Osteoblast (primary cell): ENCODE measurements around the gene PNKP. TPM values are rescaled to one million over a fixed set of nuclear protein-coding genes. Genes with fewer than 3 reads are reported as not detected.

Experiments used
- DNase-seq: peaks from one replicate; pipeline ENCODE4 v3.0.0; 2011; ENCODE audit warnings: low spot score, mixed read lengths; ENCODE audit not compliant: insufficient read length; ENCODE audit errors: missing footprints
- H2AFZ ChIP-seq: 2 replicates; pipeline ENCODE4 v1.6.0; 2011; ENCODE audit warnings: mild to moderate bottlenecking, low read length
- H3K27ac ChIP-seq: 2 replicates; pipeline ENCODE4 v1.5.1; 2011; ENCODE audit warnings: mild to moderate bottlenecking, low read depth, low read length, moderate library complexity
- H3K27me3 ChIP-seq: 2 replicates; pipeline ENCODE4 v1.6.0; 2012; ENCODE audit warnings: mild to moderate bottlenecking, control low read depth, inconsistent platforms, low read length, moderate library complexity; ENCODE audit not compliant: insufficient read depth
- H3K36me3 ChIP-seq: 2 replicates; pipeline ENCODE4 v1.5.1; 2011; ENCODE audit warnings: mild to moderate bottlenecking, low read length, control low read depth, moderate library complexity; ENCODE audit not compliant: insufficient read depth
- H3K4me1 ChIP-seq: 2 replicates; pipeline ENCODE4 v1.5.1; 2011; ENCODE audit warnings: mild to moderate bottlenecking, low read length, control low read depth, moderate library complexity; ENCODE audit not compliant: insufficient read depth
- H3K4me2 ChIP-seq: 2 replicates; pipeline ENCODE4 v1.6.0; 2011; ENCODE audit warnings: mild to moderate bottlenecking, low read length; ENCODE audit not compliant: insufficient read depth
- H3K4me3 ChIP-seq: fragments of 200-600 bp; sonication (generic); 3 replicates; pipeline ENCODE4 v1.5.1; 2012; ENCODE audit warnings: mild to moderate bottlenecking, low read length, inconsistent platforms; ENCODE audit not compliant: insufficient read depth
- H3K79me2 ChIP-seq: 2 replicates; pipeline ENCODE4 v1.6.0; 2012; ENCODE audit warnings: mild to moderate bottlenecking, low read length, control low read depth, inconsistent platforms; ENCODE audit not compliant: insufficient read depth
- H3K9me3 ChIP-seq: 2 replicates; pipeline ENCODE4 v1.5.1; 2011; ENCODE audit warnings: low read depth, low read length, control low read depth
- H4K20me1 ChIP-seq: 2 replicates; pipeline ENCODE4 v1.6.0; 2012; ENCODE audit warnings: mild to moderate bottlenecking, low read length, control low read depth; ENCODE audit not compliant: insufficient read depth
- total RNA-seq: library from RNA; depleted of rRNA; stranded (reverse); fragments of >200 nt; gene quantifications from 2 replicates; pipeline ENCODE4 v1.2.3, GENCODE V29; 2012
- TF ChIP-seq, protein P1 (sequence below): IDR thresholded peaks from 2 replicates; pipeline ENCODE4 v1.5.1; 2011; ENCODE audit warnings: mild to moderate bottlenecking, low read depth, low read length, moderate library complexity; ENCODE audit errors: extremely low read depth

The PNKP gene
- total RNA-seq, 1 donor: 43.8 TPM

DNA sequence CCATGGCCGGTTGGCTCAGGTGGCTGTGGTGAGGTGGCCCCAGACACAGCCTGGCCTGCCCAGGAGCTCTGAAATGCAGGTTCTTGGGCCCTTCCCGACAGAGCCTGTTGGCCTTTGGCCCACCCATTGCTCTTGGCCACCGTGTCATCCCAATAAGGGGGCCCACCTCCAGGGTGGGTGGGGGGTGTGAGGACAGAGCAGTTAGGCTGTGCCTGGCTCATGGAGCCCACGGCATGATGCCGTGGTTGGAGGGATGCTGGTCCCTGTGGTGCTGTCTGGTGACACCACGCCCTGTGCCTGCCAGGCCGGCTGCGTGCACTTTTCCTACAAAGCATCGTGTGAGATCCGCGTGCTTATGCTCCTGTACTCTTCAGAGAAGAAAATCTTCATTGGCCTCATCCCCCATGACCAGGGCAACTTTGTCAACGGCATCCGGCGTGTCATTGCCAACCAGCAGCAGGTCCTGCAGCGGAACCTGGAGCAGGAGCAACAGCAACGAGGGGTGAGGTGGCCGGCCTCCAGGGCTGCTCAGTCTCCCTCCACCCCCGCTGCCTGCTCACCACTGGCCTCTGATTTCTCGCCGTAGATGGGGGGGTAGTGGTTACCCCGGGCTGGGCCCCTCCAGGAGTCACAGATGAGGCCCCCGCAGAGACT is 7.6 kb downstream of the PNKP start:
- peaks cover 15% of the 10 kb centered on the region for H3K4me1 ChIP-seq
- H3K79me2 ChIP-seq: peaks cover 28% of the 10 kb centered on the region
- TF ChIP-seq, protein P1, sequence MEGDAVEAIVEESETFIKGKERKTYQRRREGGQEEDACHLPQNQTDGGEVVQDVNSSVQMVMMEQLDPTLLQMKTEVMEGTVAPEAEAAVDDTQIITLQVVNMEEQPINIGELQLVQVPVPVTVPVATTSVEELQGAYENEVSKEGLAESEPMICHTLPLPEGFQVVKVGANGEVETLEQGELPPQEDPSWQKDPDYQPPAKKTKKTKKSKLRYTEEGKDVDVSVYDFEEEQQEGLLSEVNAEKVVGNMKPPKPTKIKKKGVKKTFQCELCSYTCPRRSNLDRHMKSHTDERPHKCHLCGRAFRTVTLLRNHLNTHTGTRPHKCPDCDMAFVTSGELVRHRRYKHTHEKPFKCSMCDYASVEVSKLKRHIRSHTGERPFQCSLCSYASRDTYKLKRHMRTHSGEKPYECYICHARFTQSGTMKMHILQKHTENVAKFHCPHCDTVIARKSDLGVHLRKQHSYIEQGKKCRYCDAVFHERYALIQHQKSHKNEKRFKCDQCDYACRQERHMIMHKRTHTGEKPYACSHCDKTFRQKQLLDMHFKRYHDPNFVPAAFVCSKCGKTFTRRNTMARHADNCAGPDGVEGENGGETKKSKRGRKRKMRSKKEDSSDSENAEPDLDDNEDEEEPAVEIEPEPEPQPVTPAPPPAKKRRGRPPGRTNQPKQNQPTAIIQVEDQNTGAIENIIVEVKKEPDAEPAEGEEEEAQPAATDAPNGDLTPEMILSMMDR: no peak
- H3K36me3 ChIP-seq: peaks cover 68% of the 10 kb centered on the region
- no peaks in the 10 kb centered on the region for H3K9me3 ChIP-seq
- no peak overlapping the region for H3K4me2 ChIP-seq
- H3K27me3 ChIP-seq: no peaks in the 10 kb centered on the region
- no peak overlapping the region for H2AFZ ChIP-seq
- H3K4me3 ChIP-seq: no peak overlapping the region
- no peak for DNase-seq
- H4K20me1 ChIP-seq: peaks cover 25% of the 10 kb centered on the region
- H3K27ac ChIP-seq: peak overlapping the region; percentile 17

DNA sequence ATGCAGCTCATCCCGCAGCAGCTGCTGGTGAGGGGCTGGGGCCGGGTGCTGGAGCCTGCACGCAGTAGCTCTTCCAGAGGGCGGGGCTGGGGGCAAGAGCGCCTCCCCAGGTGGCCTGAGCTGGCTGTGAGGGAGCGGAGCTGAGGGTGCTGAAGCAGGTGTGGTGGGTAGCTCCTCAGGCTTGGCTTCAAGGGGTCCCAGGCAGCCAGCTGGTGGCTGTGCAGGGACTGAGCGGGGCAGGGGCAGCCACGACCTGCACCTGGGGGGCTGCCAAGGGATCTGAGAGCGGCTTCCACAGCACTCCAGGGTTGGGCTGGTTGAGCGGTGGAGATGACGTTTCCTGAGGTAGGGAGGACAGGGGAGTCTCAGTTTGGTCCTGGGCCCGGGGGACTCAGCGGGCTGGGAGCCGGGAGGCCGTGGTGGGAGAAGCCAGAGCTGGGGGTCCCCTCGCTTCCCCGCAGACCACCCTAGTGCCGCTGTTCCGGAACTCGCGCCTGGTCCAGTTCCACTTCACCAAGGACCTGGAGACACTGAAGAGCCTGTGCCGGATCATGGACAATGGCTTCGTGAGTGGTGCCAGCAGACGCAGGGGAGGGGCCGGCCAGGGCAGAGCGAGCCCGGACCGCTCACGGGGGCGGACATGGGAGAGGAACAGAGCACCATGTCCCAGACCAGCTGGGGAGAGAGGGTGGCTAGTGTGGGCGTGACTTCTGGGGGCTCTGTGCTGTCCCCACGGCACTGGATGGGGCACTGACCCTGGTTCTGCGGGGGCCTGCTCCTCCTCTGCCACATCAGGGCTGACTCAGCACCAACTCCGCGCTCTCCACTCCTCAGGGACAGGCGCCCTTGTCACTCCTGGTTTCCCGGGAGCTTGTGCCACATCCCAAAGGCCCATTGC is 9.0 kb downstream of the PNKP start:
- Histone ChIP-seq H3K27ac (peak overlapping the region; percentile 52), H3K9me3 (no peaks in the 10 kb centered on the region), H3K4me3 (no peak overlapping the region), H3K79me2 (peaks cover 26% of the 10 kb centered on the region), H4K20me1 (peaks cover 29% of the 10 kb centered on the region), H3K36me3 (peaks cover 54% of the 10 kb centered on the region), H3K4me1 (peaks cover 19% of the 10 kb centered on the region), H2AFZ (no peak overlapping the region), H3K27me3 (no peaks in the 10 kb centered on the region), H3K4me2 (no peak overlapping the region)
- TF ChIP-seq, protein P1: no peak
- DNase-seq: peak; percentile 94

DNA sequence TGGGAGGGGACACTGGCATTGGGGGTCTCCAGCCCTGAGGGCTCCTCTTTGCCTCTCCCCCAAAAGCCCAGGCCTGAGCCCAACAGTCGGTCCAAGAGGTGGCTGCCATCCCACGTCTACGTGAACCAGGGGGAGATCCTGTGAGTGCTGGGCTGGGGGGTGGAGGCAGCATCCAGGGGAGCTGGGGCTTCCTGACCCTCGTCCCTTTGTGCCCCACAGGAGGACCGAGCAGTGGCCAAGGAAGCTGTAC is 9.6 kb downstream of the PNKP start:
- Histone ChIP-seq H3K79me2 (peaks cover 24% of the 10 kb centered on the region), H3K4me1 (peaks cover 25% of the 10 kb centered on the region), H3K4me3 (no peak overlapping the region), H3K9me3 (no peaks in the 10 kb centered on the region), H2AFZ (no peak overlapping the region), H3K36me3 (peaks cover 50% of the 10 kb centered on the region), H3K27me3 (no peaks in the 10 kb centered on the region), H4K20me1 (peaks cover 30% of the 10 kb centered on the region), H3K4me2 (no peak overlapping the region), H3K27ac (no peak overlapping the region)
- TF ChIP-seq, protein P1: no peak
- DNase-seq: no peak
